Vagina (tissue), 2 donors: ENCODE measurements around the gene COL18A1.

Source experiments
- CTCF ChIP-seq, 3 experiments: fragments of 450-650 bp in 2 of 3; fragments of 200-600 bp in 1 of 3; sonication (generic) in 1 of 3; IDR thresholded peaks; one replicate each; pipeline ENCODE4 v1.5.1; 2017 to 2019; ENCODE audit warnings: antibody characterized with exemption in 3 of 3, mild to moderate bottlenecking in 2 of 3, moderate library complexity in 2 of 3
- POLR2A ChIP-seq, 2 donors: fragments of 450-650 bp; IDR thresholded peaks; one replicate each; pipeline ENCODE4 v1.6.1; 2017; ENCODE audit warnings: antibody characterized with exemption in 2 of 2, mild to moderate bottlenecking in 2 of 2, moderate library complexity in 2 of 2
- POLR2AphosphoS5 ChIP-seq, 2 donors: sonication (generic); formaldehyde crosslinking; IDR thresholded peaks; one replicate each; pipeline ENCODE4 v1.9.0; 2017; ENCODE audit warnings: antibody characterized with exemption in 2 of 2, mild to moderate bottlenecking in 2 of 2, low read depth in 1 of 2; ENCODE audit not compliant: insufficient read depth in 1 of 2

- TF ChIP-seq POLR2A (IDR thresholded peaks at IDR 0.05) (no peak), CTCF (IDR thresholded peaks at IDR 0.05) (no peak), POLR2AphosphoS5 (IDR thresholded peaks at IDR 0.05; ENCODE audit: insufficient read depth in 1 of 2, low read depth in 1 of 2) (no peak)
Observed at GRCh38 chr21:45517249-45518065, 112.5 kb downstream of the COL18A1 start.
